Measurements from ENCODE around the gene HPX. TPM values are rescaled to one million over a fixed set of nuclear protein-coding genes. Genes with fewer than 3 reads are reported as not detected.

HPX gene
- total RNA-seq (2021; ENCODE audit: unreplicated experiment) (1.0 TPM), Bru-seq, nascent RNA (percentile 25 among the genes with signal in this experiment), BruChase-seq, experiment 1, labeled RNA remaining after a 2-hour chase (percentile 35 among the genes with signal in this experiment), BruChase-seq, experiment 2, labeled RNA remaining after a 6-hour chase (percentile 32 among the genes with signal in this experiment)
- polyA plus RNA-seq (2012; ENCODE audit: insufficient read length): 0.22 TPM
- long read RNA-seq: 0 reads

GRCh38 chr11:6440906-6441358, at the start of gene HPX:
Gene HPX, minus strand, starts transcription at chr11:6440987. Its CDS starts 24 bp downstream, at chr11:6440963.
- intact Hi-C loops (cut with micrococcal nuclease; ENCODE audit: unreplicated experiment) (loop anchor here (5.0 kb wide), 1 partner anchor 66 kb away; no protein-coding TSS in a partner anchor), in situ Hi-C loops (cut with HindIII; ENCODE audit: low pct_unique_long_range_greater_than_20kb, low sequenced_read_pairs) (no loop called here)
- H3K36me3 ChIP-seq (ENCODE audit: control insufficient read depth, insufficient read depth, low read length): no peaks in the 10 kb centered on the region
- ChIA-PET CTCF (interaction anchor here (1.5 kb wide), 1 partner anchor 62 kb away, joined by 5 read pairs; no protein-coding TSS in a partner anchor), POLR2A (no interaction called here)
- no peak within 1 kb of the TSS for H3K27ac ChIP-seq (ENCODE audit: low read length)
- DNase-seq (ENCODE audit: low read depth, low spot score) (no peak), ATAC-seq (no peak; the same call in 1 of the 2 replicates)
- TF ChIP-seq CTCF (IDR thresholded peaks at IDR 0.05) (no peak), SIN3A (IDR thresholded peaks at IDR 0.05; ENCODE audit: borderline replicate concordance, insufficient read depth, low read depth, low read length) (no peak), POLR2AphosphoS5 (IDR thresholded peaks at IDR 0.05; ENCODE audit: low read depth, low read length) (no peak), TCF7L2 (IDR thresholded peaks at IDR 0.05; ENCODE audit: low read depth, low read length) (no peak), REST (IDR thresholded peaks at IDR 0.05; ENCODE audit: insufficient read depth in 1 of 2, low read depth in 2 of 2, low read length in 1 of 2) (no peak)
- H3K27me3 ChIP-seq (ENCODE audit: control insufficient read depth, insufficient read depth, low read length): no peaks in the 10 kb centered on the region
- no TSS peak for BruUV-seq (replicated peaks)
- H3K4me1 ChIP-seq (ENCODE audit: control insufficient read depth, insufficient read depth, low read length): no peaks in the 10 kb centered on the region
- no peak within 1 kb of the TSS for H3K4me3 ChIP-seq (ENCODE audit: low read depth in 2 of 2, low read length in 2 of 2)
- no peaks in the 10 kb centered on the region for H3K9me3 ChIP-seq (ENCODE audit: control insufficient read depth, insufficient read depth, low read depth, low read length)

GRCh38 chr11:6489306-6489705, 48.5 kb upstream of the HPX start:
- no peak for TF ChIP-seq POLR2AphosphoS5 (IDR thresholded peaks at IDR 0.05; ENCODE audit: low read depth, low read length)
- no peak for TF ChIP-seq SIN3A (IDR thresholded peaks at IDR 0.05; ENCODE audit: borderline replicate concordance, insufficient read depth, low read depth, low read length)
- TF ChIP-seq CTCF (IDR thresholded peaks at IDR 0.05): no peak
- TF ChIP-seq TCF7L2 (IDR thresholded peaks at IDR 0.05; ENCODE audit: low read depth, low read length): no peak
- no peak for TF ChIP-seq REST (IDR thresholded peaks at IDR 0.05; ENCODE audit: insufficient read depth in 1 of 2, low read depth in 2 of 2, low read length in 1 of 2)
- no peaks in the 10 kb centered on the region for H3K27me3 ChIP-seq (ENCODE audit: control insufficient read depth, insufficient read depth, low read length)
- intact Hi-C loops (cut with micrococcal nuclease; ENCODE audit: unreplicated experiment) (no loop called here), in situ Hi-C loops (cut with HindIII; ENCODE audit: low pct_unique_long_range_greater_than_20kb, low sequenced_read_pairs) (no loop called here)
- H3K36me3 ChIP-seq (ENCODE audit: control insufficient read depth, insufficient read depth, low read length): peaks cover 25% of the 10 kb centered on the region; the same call in 1 of the 2 replicates
- CTCF ChIA-PET: interaction anchor here (0.7 kb wide), 1 partner anchor 111 kb away, joined by 3 read pairs; no protein-coding TSS in a partner anchor
- no TSS peak for BruUV-seq (replicated peaks)
- no peak for DNase-seq (ENCODE audit: low read depth, low spot score)
- H3K4me3 ChIP-seq (ENCODE audit: low read depth in 2 of 2, low read length in 2 of 2): no peak overlapping the region
- ATAC-seq: no peak
- POLR2A ChIA-PET: interaction anchor here (0.5 to 1.3 kb wide), 2 partner anchors 8 to 13 kb away, joined by 6 to 15 read pairs; partner anchors contain the start of genes ARFIP2 and TIMM10B
- no peaks in the 10 kb centered on the region for H3K4me1 ChIP-seq (ENCODE audit: control insufficient read depth, insufficient read depth, low read length)
- no peak overlapping the region for H3K27ac ChIP-seq (ENCODE audit: low read length)
- no peaks in the 10 kb centered on the region for H3K9me3 ChIP-seq (ENCODE audit: control insufficient read depth, insufficient read depth, low read depth, low read length)

Data from Panc1 (cell line).